Activated T-helper 1 cell treated with anti-CD3 and anti-CD28 coated beads, Interleukin-12 subunit alpha, Interleukin-12 subunit beta, Interleukin-2, Interleukin-4 antibody, amounts not matched to agents 30 ng/mL and 10 ng/mL and 1 ng/mL, durations not matched to agents 14 hours and 24 hours and 36 hours (primary cell): ENCODE measurements around the gene RNF31. TPM values are rescaled to one million over a fixed set of nuclear protein-coding genes. Genes with fewer than 3 reads are reported as not detected.
"Not testable (repeated sequence)": the region's sequence is repeated elsewhere in the genome, so short reads cannot be mapped to it uniquely, and the experiment has no call there.

Experiments
- DNase-seq: peaks from one replicate; pipeline ENCODE4 v3.0.0; 2021; ENCODE audit warnings: low spot score
- H3K27ac Mint-ChIP-seq: one replicate; pipeline ENCODE4 v1.8.0; 2021; ENCODE audit warnings: mild to moderate bottlenecking, mixed read lengths
- H3K27me3 Mint-ChIP-seq: one replicate; pipeline ENCODE4 v1.8.0; 2022; ENCODE audit warnings: mild to moderate bottlenecking, moderate library complexity, mixed read lengths; ENCODE audit not compliant: insufficient read depth
- H3K36me3 Mint-ChIP-seq: one replicate; pipeline ENCODE4 v1.8.0; 2021; ENCODE audit warnings: low read depth, mixed read lengths
- H3K4me1 Mint-ChIP-seq: one replicate; pipeline ENCODE4 v1.8.0; 2021; ENCODE audit warnings: low read depth, mixed read lengths
- H3K4me3 Mint-ChIP-seq: one replicate; pipeline ENCODE4 v1.8.0; 2021; ENCODE audit warnings: mild to moderate bottlenecking, moderate library complexity, mixed read lengths
- H3K9me3 Mint-ChIP-seq: one replicate; pipeline ENCODE4 v1.8.0; 2021; ENCODE audit warnings: mixed read lengths
- intact Hi-C: fragments of 100-400 bp; cut with micrococcal nuclease; formaldehyde crosslinking; loops from one replicate; pipeline ENCODE4 v1.15.1; 2024
- total RNA-seq: library from RNA; stranded (reverse); gene quantifications from 2 replicates; pipeline ENCODE4 v1.2.3, GENCODE V29; 2022

Gene RNF31
- total RNA-seq, 1 donor from 2014 or later: 129 TPM

DNA sequence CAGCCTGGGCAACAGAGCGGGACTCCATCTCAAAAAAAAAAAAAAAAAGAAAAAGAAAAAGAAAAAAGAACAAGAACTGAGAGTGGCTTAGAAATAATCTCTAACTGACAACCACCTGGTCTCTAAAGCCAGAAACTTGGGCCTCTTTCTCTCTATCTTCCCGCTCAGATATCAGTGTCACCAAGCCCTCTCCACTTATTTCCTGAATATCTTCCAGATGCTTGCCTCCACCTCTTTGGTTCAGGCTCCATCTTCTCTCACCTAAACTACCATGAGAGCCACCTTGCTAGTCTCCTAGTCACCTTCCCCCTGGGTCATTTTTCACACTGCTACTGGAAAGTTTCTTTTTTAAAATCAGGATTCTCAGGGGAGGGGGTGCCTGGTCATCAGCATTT lies 49.8 kb downstream of the RNF31 start:
- Mint-ChIP-seq H3K9me3 (no peaks in the 10 kb centered on the region), H3K27ac (peak overlapping the region; percentile 53), H3K4me3 (peak overlapping the region; percentile 97), H3K27me3 (no peaks in the 10 kb centered on the region), H3K36me3 (peaks cover 34% of the 10 kb centered on the region), H3K4me1 (peaks cover 55% of the 10 kb centered on the region)
- intact Hi-C loops: no loop called here
- no peak for DNase-seq

DNA sequence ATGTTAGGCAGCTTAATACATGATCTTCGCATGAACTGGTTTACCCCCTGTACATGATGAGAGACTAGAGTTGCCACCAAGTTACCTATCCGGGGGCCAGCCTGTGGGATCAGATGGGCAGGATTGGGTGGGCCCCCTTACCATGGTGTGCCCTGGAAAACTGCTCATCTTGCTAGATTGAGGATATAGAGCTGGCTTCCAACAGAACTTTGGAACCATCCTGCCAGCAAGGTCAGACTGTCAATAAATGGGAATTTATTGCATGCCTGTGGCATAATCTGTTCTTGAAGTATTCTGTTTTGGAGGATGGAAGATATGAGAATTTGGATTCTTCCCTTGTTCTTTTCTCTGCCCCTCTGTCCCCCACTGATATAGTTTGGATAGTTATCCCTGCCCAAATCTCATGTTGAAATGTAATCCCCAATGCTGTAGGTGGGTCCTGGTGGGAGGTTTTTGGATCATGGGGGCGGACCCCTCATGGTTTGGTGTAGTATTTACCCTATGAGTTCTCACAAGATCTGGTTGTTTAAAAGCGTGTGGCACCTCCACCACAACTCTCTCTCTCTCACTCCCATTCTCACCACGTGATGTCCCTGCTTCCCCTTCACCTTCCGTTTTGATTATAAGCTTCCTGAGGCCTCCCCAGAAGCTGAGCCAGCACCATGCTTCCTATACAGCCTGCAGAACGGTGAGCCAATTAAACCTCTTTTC lies 51.7 kb downstream of the RNF31 start:
- H3K4me1 Mint-ChIP-seq: peaks cover 41% of the 10 kb centered on the region
- no peaks in the 10 kb centered on the region for H3K27me3 Mint-ChIP-seq
- peaks cover 35% of the 10 kb centered on the region for H3K36me3 Mint-ChIP-seq
- intact Hi-C loops: no loop called here
- no peak for DNase-seq
- peak overlapping the region; percentile 27 for H3K27ac Mint-ChIP-seq
- H3K4me3 Mint-ChIP-seq: peak overlapping the region; percentile 51
- H3K9me3 Mint-ChIP-seq: peaks cover 6% of the 10 kb centered on the region

DNA sequence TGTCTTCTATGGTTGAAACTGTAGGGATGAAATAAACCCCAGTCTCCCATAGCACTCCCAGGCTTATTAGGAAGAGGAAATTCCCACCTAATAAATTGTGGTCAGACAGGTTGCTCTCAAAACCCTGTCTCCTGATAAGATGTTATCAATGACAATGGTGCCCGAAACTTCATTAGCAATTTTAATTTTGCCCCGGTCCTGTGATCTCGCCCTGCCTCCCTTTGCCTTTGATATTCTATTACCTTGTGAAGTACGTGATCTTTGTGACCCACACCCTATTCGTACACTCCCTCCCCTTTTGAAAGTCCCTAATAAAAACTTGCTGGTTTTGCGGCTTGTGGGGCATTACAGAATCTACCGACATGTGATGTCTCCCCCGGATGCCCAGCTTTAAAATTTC lies 55.2 kb downstream of the RNF31 start:
- Mint-ChIP-seq H3K36me3 (peaks cover 58% of the 10 kb centered on the region), H3K4me1 (peaks cover 38% of the 10 kb centered on the region)
- H3K9me3 Mint-ChIP-seq, intact Hi-C loops, H3K27me3 Mint-ChIP-seq, DNase-seq, H3K27ac Mint-ChIP-seq, H3K4me3 Mint-ChIP-seq: not testable (repeated sequence)

DNA sequence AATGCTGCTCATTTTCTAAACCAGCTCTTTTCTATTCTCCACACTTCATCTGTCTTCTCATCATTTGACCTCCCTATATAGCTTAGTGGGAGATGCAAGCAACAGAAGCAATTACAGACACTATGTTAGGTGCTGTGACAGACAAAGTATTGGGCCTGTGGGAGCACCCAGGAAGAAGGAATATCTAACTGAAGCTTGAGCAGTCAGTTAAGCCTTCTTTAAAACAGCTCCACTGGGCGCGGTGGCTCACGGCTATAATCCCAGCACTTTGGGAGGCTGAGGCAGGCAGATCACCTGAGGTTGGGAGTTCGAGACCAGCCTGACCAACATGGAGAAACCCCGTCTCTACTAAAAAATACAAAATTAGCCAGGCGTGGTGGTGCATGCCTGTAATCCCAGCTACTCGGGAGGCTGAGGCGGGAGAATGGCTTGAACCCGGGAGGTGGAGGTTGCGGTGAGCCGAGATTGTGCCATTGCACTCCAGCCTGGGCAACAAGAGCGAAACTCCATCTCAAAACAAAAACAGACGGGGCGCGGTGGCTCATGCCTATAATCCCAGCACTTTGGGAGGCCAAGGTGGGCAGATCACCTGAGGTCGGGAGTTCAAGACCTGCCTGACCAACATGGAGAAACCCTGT lies 56.1 kb downstream of the RNF31 start:
- intact Hi-C loops, DNase-seq, H3K9me3 Mint-ChIP-seq, H3K4me3 Mint-ChIP-seq, H3K27me3 Mint-ChIP-seq: not testable (repeated sequence)
- H3K4me1 Mint-ChIP-seq: peaks cover 38% of the 10 kb centered on the region
- peak overlapping the region; percentile 7 for H3K27ac Mint-ChIP-seq
- peaks cover 63% of the 10 kb centered on the region for H3K36me3 Mint-ChIP-seq

DNA sequence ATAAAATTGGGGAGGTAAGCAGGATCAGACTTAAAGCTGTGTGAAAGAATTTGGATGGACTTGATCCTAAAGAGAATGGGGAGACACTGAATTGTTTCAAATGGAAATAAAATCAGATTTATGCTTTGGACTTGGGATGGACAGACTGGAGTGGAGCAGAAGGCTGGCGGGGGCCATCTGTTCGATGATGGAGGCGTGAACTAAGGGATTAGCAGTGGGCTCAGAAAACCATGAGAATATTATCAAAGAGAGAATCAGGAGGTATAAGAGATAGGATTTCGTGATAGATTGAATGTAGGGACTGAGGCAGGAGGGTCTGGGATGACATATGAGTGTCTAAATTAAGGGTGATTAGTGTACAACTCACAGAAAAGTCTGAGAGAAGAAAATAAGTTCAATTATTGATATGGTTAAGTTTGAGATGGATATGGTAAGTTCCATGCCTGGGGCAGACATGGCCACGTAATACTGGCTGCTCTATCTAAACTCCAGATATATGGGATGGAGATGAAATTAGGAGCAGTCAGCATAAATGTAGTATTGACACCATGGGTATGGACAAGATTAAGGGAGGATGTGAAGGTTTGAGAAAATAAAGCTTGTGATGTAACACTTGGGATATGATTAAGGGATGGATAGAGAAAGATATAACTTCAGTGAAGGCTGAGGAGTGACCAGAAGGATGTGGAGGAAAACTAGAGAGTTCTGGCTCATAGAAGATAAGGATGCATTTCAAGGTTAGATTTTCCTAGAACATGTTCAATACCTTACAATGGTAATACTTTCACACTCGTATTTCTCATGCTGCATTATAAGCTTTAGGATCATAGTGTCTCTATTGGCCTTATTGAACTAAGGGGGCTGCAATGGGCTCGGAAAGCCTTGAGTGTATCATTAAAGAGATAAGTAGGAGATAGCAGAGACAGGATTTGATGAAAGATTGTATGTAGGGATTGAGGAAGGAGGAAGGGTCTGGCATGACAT lies 57.2 kb downstream of the RNF31 start:
- H3K36me3 Mint-ChIP-seq: peaks cover 57% of the 10 kb centered on the region
- intact Hi-C loops: no loop called here
- no peaks in the 10 kb centered on the region for H3K27me3 Mint-ChIP-seq
- H3K27ac Mint-ChIP-seq: no peak overlapping the region
- H3K9me3 Mint-ChIP-seq: peaks cover 6% of the 10 kb centered on the region
- no peak overlapping the region for H3K4me3 Mint-ChIP-seq
- DNase-seq: no peak
- H3K4me1 Mint-ChIP-seq: peaks cover 27% of the 10 kb centered on the region

DNA sequence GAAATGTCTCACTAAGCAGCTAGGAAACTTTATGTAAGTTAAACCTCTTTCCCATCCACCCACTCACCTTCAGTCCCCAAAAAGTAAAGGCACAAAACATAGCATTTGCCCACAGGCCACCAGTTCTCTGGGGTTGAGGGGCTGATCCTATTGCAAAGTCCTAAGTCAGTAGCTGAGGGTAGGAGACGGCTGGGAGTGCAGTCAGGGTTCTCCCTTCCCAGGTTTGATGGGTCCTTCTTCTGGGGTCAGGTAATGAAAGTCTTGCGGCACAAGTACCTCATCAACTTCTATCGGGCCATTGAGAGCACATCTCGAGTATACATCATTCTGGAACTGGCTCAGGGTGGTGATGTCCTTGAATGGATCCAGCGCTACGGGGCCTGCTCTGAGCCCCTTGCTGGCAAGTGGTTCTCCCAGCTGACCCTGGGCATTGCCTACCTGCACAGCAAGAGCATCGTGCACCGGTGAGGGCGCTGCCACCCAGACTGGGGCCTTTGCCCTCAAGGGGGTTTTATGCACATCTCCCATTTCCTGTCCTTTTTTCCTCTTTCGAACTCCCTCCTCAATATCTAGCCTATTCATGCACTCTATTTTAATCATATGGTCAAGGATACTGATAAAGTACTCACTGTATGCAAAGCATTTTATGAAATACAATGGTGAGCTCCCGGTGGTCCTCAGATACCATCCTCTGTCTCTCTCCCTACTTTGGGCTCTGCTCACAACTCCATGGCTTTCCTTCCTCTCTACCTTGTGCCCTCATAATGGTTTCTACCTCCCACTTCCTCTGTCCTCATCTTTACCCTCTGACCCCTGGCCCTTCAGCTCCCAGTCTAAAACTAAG lies 59.2 kb downstream of the RNF31 start:
- no peak overlapping the region for H3K4me3 Mint-ChIP-seq
- intact Hi-C loops: no loop called here
- peaks cover 37% of the 10 kb centered on the region for H3K4me1 Mint-ChIP-seq
- DNase-seq: no peak
- H3K9me3 Mint-ChIP-seq: peaks cover 6% of the 10 kb centered on the region
- H3K27ac Mint-ChIP-seq: peak overlapping the region; percentile 66
- no peaks in the 10 kb centered on the region for H3K27me3 Mint-ChIP-seq
- H3K36me3 Mint-ChIP-seq: peaks cover 71% of the 10 kb centered on the region

DNA sequence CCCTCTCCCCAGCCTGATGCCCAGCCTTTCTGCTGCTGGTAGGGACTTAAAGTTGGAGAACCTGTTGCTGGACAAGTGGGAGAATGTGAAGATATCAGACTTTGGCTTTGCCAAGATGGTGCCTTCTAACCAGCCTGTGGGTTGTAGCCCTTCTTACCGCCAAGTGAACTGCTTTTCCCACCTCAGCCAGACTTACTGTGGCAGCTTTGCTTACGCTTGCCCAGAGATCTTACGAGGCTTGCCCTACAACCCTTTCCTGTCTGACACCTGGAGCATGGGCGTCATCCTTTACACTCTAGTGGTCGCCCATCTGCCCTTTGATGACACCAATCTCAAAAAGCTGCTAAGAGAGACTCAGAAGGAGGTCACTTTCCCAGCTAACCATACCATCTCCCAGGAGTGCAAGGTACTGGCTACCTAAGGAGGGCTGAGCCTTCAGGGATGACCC lies 59.8 kb downstream of the RNF31 start:
- Mint-ChIP-seq H3K4me1 (peaks cover 41% of the 10 kb centered on the region), H3K27me3 (no peaks in the 10 kb centered on the region), H3K36me3 (peaks cover 69% of the 10 kb centered on the region), H3K9me3 (peaks cover 6% of the 10 kb centered on the region), H3K27ac (peak overlapping the region; percentile 66), H3K4me3 (no peak overlapping the region)
- DNase-seq: no peak
- intact Hi-C loops: no loop called here

DNA sequence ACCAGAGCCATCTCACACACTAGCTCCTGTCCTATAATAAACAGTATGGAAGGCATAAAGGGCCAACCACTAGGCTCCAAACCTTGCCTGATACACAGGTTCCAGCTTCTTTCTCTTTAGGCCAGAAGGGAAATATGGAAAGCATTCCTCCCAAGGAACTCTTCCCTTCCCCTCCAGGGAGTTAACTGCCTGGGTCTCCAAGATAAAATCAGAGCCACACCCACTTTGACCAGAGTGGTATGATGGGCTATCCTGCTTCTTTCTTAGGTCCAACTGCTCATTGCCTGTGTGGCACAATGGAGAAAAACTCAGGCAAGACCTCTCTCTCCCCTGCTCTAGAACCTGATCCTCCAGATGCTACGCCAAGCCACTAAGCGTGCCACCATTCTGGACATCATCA lies 60.3 kb downstream of the RNF31 start:
- no peaks in the 10 kb centered on the region for H3K27me3 Mint-ChIP-seq
- peaks cover 64% of the 10 kb centered on the region for H3K36me3 Mint-ChIP-seq
- H3K9me3 Mint-ChIP-seq: peaks cover 6% of the 10 kb centered on the region
- H3K27ac Mint-ChIP-seq: no peak overlapping the region
- no peak for DNase-seq
- intact Hi-C loops: no loop called here
- peaks cover 41% of the 10 kb centered on the region for H3K4me1 Mint-ChIP-seq
- no peak overlapping the region for H3K4me3 Mint-ChIP-seq

Other genes starting within 250 kb of the RNF31 start
- gene DHRS4, start 193.7 kb upstream of the RNF31 start, total RNA-seq: 13.9 and 18.4 TPM in 2 replicates
- gene DHRS4L2, start 158.6 kb upstream of the RNF31 start, total RNA-seq: 17.9 and 20.9 TPM in 2 replicates
- gene CARMIL3, start 95.5 kb upstream of the RNF31 start, total RNA-seq: 3.0 and 3.4 TPM in 2 replicates
- gene CPNE6, start 75.9 kb upstream of the RNF31 start, total RNA-seq: not detected in 2 replicates
- gene PCK2, start 53.2 kb upstream of the RNF31 start, total RNA-seq: 55.0 and 62.8 TPM in 2 replicates
- 69.9 and 71.6 TPM in 2 replicates for gene DCAF11, start 32.7 kb upstream of the RNF31 start, total RNA-seq
- 2.1 and 2.7 TPM in 2 replicates for gene NRL, start 32.5 kb upstream of the RNF31 start, total RNA-seq
- 0.26 TPM in 1 of 2 replicates, not detected in the other for gene FITM1, start 16.8 kb upstream of the RNF31 start, total RNA-seq
- 291 and 295 TPM in 2 replicates for gene PSME1, start 11.3 kb upstream of the RNF31 start, total RNA-seq
- gene EMC9, start 5.9 kb upstream of the RNF31 start, total RNA-seq: 22.9 and 28.3 TPM in 2 replicates
- 575 and 588 TPM in 2 replicates for gene PSME2, start 888 bp upstream of the RNF31 start, total RNA-seq
- gene IRF9, start 13.8 kb downstream of the RNF31 start, total RNA-seq: 130 and 152 TPM in 2 replicates
- gene REC8, start 24.6 kb downstream of the RNF31 start, total RNA-seq: 27.8 and 28.9 TPM in 2 replicates
- 106 and 107 TPM in 2 replicates for gene IPO4, start 41.3 kb downstream of the RNF31 start, total RNA-seq
- gene TM9SF1, start 47.9 kb downstream of the RNF31 start, total RNA-seq: 34.5 and 35.3 TPM in 2 replicates
- gene TSSK4, start 58.2 kb downstream of the RNF31 start, total RNA-seq: 0.42 and 0.49 TPM in 2 replicates
- gene CHMP4A, start 66.0 kb downstream of the RNF31 start, total RNA-seq: 86.5 and 95.8 TPM in 2 replicates
- 11.6 and 12.9 TPM in 2 replicates for gene MDP1, start 68.6 kb downstream of the RNF31 start, total RNA-seq
- gene NEDD8, start 84.9 kb downstream of the RNF31 start, total RNA-seq: 177 and 185 TPM in 2 replicates
- 40.8 and 41.4 TPM in 2 replicates for gene GMPR2, start 85.4 kb downstream of the RNF31 start, total RNA-seq
- 90.9 and 95.9 TPM in 2 replicates for gene TINF2, start 95.1 kb downstream of the RNF31 start, total RNA-seq
- gene TGM1, start 115.7 kb downstream of the RNF31 start, total RNA-seq: 4.1 and 4.8 TPM in 2 replicates
- gene RABGGTA, start 124.1 kb downstream of the RNF31 start, total RNA-seq: 52.2 and 54.4 TPM in 2 replicates
- 7.5 TPM in 2 replicates for gene DHRS1, start 152.3 kb downstream of the RNF31 start, total RNA-seq
- 49.3 and 52.6 TPM in 2 replicates for gene NOP9, start 152.4 kb downstream of the RNF31 start, total RNA-seq
- 18.1 and 18.7 TPM in 2 replicates for gene CIDEB, start 160.5 kb downstream of the RNF31 start, total RNA-seq
- gene LTB4R2, start 162.6 kb downstream of the RNF31 start, total RNA-seq: 8.9 and 10.3 TPM in 2 replicates
- 10.1 and 11.1 TPM in 2 replicates for gene LTB4R, start 164.0 kb downstream of the RNF31 start, total RNA-seq
- 0.93 and 1.5 TPM in 2 replicates for gene ADCY4, start 187.6 kb downstream of the RNF31 start, total RNA-seq
- 14.3 and 14.5 TPM in 2 replicates for gene RIPK3, start 192.5 kb downstream of the RNF31 start, total RNA-seq
- not detected in 2 replicates for gene NFATC4, start 220.7 kb downstream of the RNF31 start, total RNA-seq